ENCODE results near the gene SLC6A16.

GRCh38 chr19:49301866-49302252, 23.1 kb downstream of the SLC6A16 start:
- TF ChIP-seq POLR2AphosphoS5 (IDR thresholded peaks at IDR 0.05; ENCODE audit: low read depth, low read length) (no peak), POLR2A (IDR thresholded peaks at IDR 0.05; ENCODE audit: low read depth, low read length) (no peak), TAF1 (IDR thresholded peaks at IDR 0.05; ENCODE audit: low read depth, low read length) (no peak)
